Testis (tissue), 2 donors: Measurements from ENCODE around the gene ESAM.

Experiments used
- CTCF ChIP-seq, 3 experiments: fragments of 450-650 bp in 2 of 3; fragments of 200-600 bp in 1 of 3; sonication (generic) in 1 of 3; IDR thresholded peaks; one replicate each; pipeline ENCODE4 v1.5.1; 2016 to 2019; ENCODE audit warnings: antibody characterized with exemption in 3 of 3, mild to moderate bottlenecking in 2 of 3, moderate library complexity in 1 of 3
- POLR2A ChIP-seq: fragments of 450-650 bp; IDR thresholded peaks from one replicate; pipeline ENCODE4 v1.6.1; 2017; ENCODE audit warnings: antibody characterized with exemption, mild to moderate bottlenecking, moderate library complexity

GRCh38 chr11:124788521-124788920 is 26.4 kb upstream of the ESAM start:
- TF ChIP-seq CTCF (IDR thresholded peaks at IDR 0.05) (no peak), POLR2A (no peak)
